ENCODE measurements around the gene EGFR.

Gene EGFR

GRCh38 chr7:55212838-55213237 lies 194.0 kb downstream of the EGFR start:
- DNase-seq (ENCODE audit: low read depth): no peak

GRCh38 chr7:55214707-55215106 lies 195.9 kb downstream of the EGFR start:
- no peak for DNase-seq (ENCODE audit: low read depth)

GRCh38 chr7:55223023-55223422 lies 204.2 kb downstream of the EGFR start:
- DNase-seq (ENCODE audit: low read depth): no peak

GRCh38 chr7:55224111-55224510 lies 205.3 kb downstream of the EGFR start:
- DNase-seq (ENCODE audit: low read depth): no peak

- no peak for DNase-seq (ENCODE audit: low read depth)
These were observed 206.0 kb downstream of the EGFR start for GRCh38 chr7:55224810-55225209.

- DNase-seq (ENCODE audit: low read depth): no peak
These were observed 211.2 kb downstream of the EGFR start for GRCh38 chr7:55230014-55230413.

- DNase-seq (ENCODE audit: low read depth): no peak
These were observed 213.0 kb downstream of the EGFR start for GRCh38 chr7:55231736-55232280.

- no peak for DNase-seq (ENCODE audit: low read depth)
These were observed 214.2 kb downstream of the EGFR start for GRCh38 chr7:55233001-55233400.

- DNase-seq (ENCODE audit: low read depth): no peak
These were observed 215.6 kb downstream of the EGFR start for GRCh38 chr7:55234408-55234807.

- DNase-seq (ENCODE audit: low read depth): no peak
These were observed 216.3 kb downstream of the EGFR start for GRCh38 chr7:55235115-55235514.

- DNase-seq (ENCODE audit: low read depth): no peak
These were observed 217.0 kb downstream of the EGFR start for GRCh38 chr7:55235801-55236200.

- DNase-seq (ENCODE audit: low read depth): no peak
These were observed 217.7 kb downstream of the EGFR start for GRCh38 chr7:55236476-55236875.

GRCh38 chr7:55237156-55237893 lies 218.5 kb downstream of the EGFR start:
- no peak for DNase-seq (ENCODE audit: low read depth)

GRCh38 chr7:55239406-55239805 lies 220.6 kb downstream of the EGFR start:
- DNase-seq (ENCODE audit: low read depth): no peak

GRCh38 chr7:55240418-55241142 lies 221.8 kb downstream of the EGFR start:
- DNase-seq (ENCODE audit: low read depth): no peak

GRCh38 chr7:55241958-55242357 lies 223.1 kb downstream of the EGFR start:
- DNase-seq (ENCODE audit: low read depth): no peak

GRCh38 chr7:55242613-55243012 lies 223.8 kb downstream of the EGFR start:
- no peak for DNase-seq (ENCODE audit: low read depth)

GRCh38 chr7:55244006-55244745 lies 225.4 kb downstream of the EGFR start:
- no peak for DNase-seq (ENCODE audit: low read depth)

GRCh38 chr7:55245271-55245723 lies 226.5 kb downstream of the EGFR start:
- no peak for DNase-seq (ENCODE audit: low read depth)

GRCh38 chr7:55246171-55246570 lies 227.4 kb downstream of the EGFR start:
- DNase-seq (ENCODE audit: low read depth): no peak

GRCh38 chr7:55247428-55247827 lies 228.6 kb downstream of the EGFR start:
- no peak for DNase-seq (ENCODE audit: low read depth)

GRCh38 chr7:55248526-55248925 lies 229.7 kb downstream of the EGFR start:
- no peak for DNase-seq (ENCODE audit: low read depth)

GRCh38 chr7:55249332-55249731 lies 230.5 kb downstream of the EGFR start:
- no peak for DNase-seq (ENCODE audit: low read depth)

Measured in CMK (cell line).